ENCODE results near the gene AMZ2. TPM values are rescaled to one million over a fixed set of nuclear protein-coding genes. Genes with fewer than 3 reads are reported as not detected.
"Not testable (repeated sequence)": the region's sequence is repeated elsewhere in the genome, so short reads cannot be mapped to it uniquely, and the experiment has no call there.

Gene AMZ2
- total and polyA plus RNA-seq, 7 donors: 31.1 to 121 (median 75.3) TPM

GRCh38 chr17:68228817-68229570, 18.8 kb upstream of the AMZ2 start:
- TF ChIP-seq CTCF (IDR thresholded peaks at IDR 0.05): no peak
- no peaks in the 10 kb centered on the region for H3K4me1 ChIP-seq
- peak in 1 of 4 donors; percentile 15 for ATAC-seq
- no peaks in the 10 kb centered on the region for H3K9me3 ChIP-seq
- H3K27ac ChIP-seq: no peak overlapping the region
- 59 to 71% (median 60%) methylated on average over 17 of the region's 17 CpGs for WGBS, 3 donors
- H3K36me3 ChIP-seq (ENCODE audit: insufficient read depth in 1 of 2, low read depth in 1 of 2): no peaks in the 10 kb centered on the region
- no peak for DNase-seq
- H3K4me3 ChIP-seq: no peak overlapping the region
- H3K27me3 ChIP-seq (ENCODE audit: insufficient read depth in 3 of 3, low read length in 2 of 3): no peaks in the 10 kb centered on the region
- intact Hi-C loops (cut with DNase I): no loop called here

GRCh38 chr17:68229619-68230018, 18.2 kb upstream of the AMZ2 start:
- intact Hi-C loops (cut with DNase I): no loop called here
- H3K27me3 ChIP-seq (ENCODE audit: insufficient read depth in 3 of 3, low read length in 2 of 3): no peaks in the 10 kb centered on the region
- WGBS, 3 donors: 82 to 92% (median 88%) methylated on average over 8 of the region's 8 CpGs
- ATAC-seq (no peak), DNase-seq (no peak)
- no peaks in the 10 kb centered on the region for H3K36me3 ChIP-seq (ENCODE audit: insufficient read depth in 1 of 2, low read depth in 1 of 2)
- no peaks in the 10 kb centered on the region for H3K9me3 ChIP-seq
- H3K4me3 ChIP-seq: no peak overlapping the region
- no peak overlapping the region for H3K27ac ChIP-seq
- H3K4me1 ChIP-seq: no peaks in the 10 kb centered on the region
- no peak for TF ChIP-seq CTCF (IDR thresholded peaks at IDR 0.05)

GRCh38 chr17:68231131-68231530, 16.7 kb upstream of the AMZ2 start:
- H3K4me1 ChIP-seq; H3K9me3 ChIP-seq; H3K36me3 ChIP-seq (ENCODE audit: insufficient read depth in 1 of 2, low read depth in 1 of 2); DNase-seq; H3K27ac ChIP-seq; ATAC-seq; H3K27me3 ChIP-seq (ENCODE audit: insufficient read depth in 3 of 3, low read length in 2 of 3); intact Hi-C loops (cut with DNase I); H3K4me3 ChIP-seq: not testable (repeated sequence)
- 92 to 94% (median 93%) methylated on average over 4 of the region's 4 CpGs for WGBS, 3 donors

GRCh38 chr17:68231541-68231940, 16.3 kb upstream of the AMZ2 start:
- no peak overlapping the region for H3K4me3 ChIP-seq
- no peaks in the 10 kb centered on the region for H3K9me3 ChIP-seq
- peaks cover 3% of the 10 kb centered on the region for H3K4me1 ChIP-seq
- H3K36me3 ChIP-seq (ENCODE audit: insufficient read depth in 1 of 2, low read depth in 1 of 2): no peaks in the 10 kb centered on the region
- intact Hi-C loops (cut with DNase I): no loop called here
- ATAC-seq: no peak
- H3K27me3 ChIP-seq (ENCODE audit: insufficient read depth in 3 of 3, low read length in 2 of 3): no peaks in the 10 kb centered on the region
- DNase-seq: no peak
- no peak overlapping the region for H3K27ac ChIP-seq
- no peak for TF ChIP-seq CTCF (IDR thresholded peaks at IDR 0.05)
- 95 to 97% methylated on average over 1 of the region's 1 CpG; no CpG with 5 or more reads in 1 of the 3 donors for WGBS, 3 donors

GRCh38 chr17:68232741-68233140, 15.1 kb upstream of the AMZ2 start:
- intact Hi-C loops (cut with DNase I); H3K4me3 ChIP-seq; H3K36me3 ChIP-seq (ENCODE audit: insufficient read depth in 1 of 2, low read depth in 1 of 2); H3K4me1 ChIP-seq; H3K9me3 ChIP-seq; H3K27me3 ChIP-seq (ENCODE audit: insufficient read depth in 3 of 3, low read length in 2 of 3): not testable (repeated sequence)
- 83 to 84% (median 84%) methylated on average over 1 of the region's 1 CpG for WGBS, 3 donors
- H3K27ac ChIP-seq: peak overlapping the region; percentile 30
- peak in 1 of 2 donors; percentile 30 for DNase-seq
- peak; percentile 72 to 82 (median 77) for ATAC-seq

- H3K36me3 ChIP-seq (ENCODE audit: insufficient read depth in 1 of 2, low read depth in 1 of 2); DNase-seq; H3K4me1 ChIP-seq; intact Hi-C loops (cut with DNase I); H3K27me3 ChIP-seq (ENCODE audit: insufficient read depth in 3 of 3, low read length in 2 of 3); H3K4me3 ChIP-seq; H3K9me3 ChIP-seq: not testable (repeated sequence)
- ATAC-seq: peak; percentile 69 to 83 (median 73)
- H3K27ac ChIP-seq: peak overlapping the region; percentile 81
- WGBS, 3 donors: 85 to 90% (median 89%) methylated on average over 12 of the region's 12 CpGs
Observed at GRCh38 chr17:68234726-68235335, 13.0 kb upstream of the AMZ2 start.

GRCh38 chr17:68235336-68235791, 12.5 kb upstream of the AMZ2 start:
- H3K4me3 ChIP-seq; H3K27me3 ChIP-seq (ENCODE audit: insufficient read depth in 3 of 3, low read length in 2 of 3); H3K9me3 ChIP-seq; intact Hi-C loops (cut with DNase I); H3K4me1 ChIP-seq; H3K36me3 ChIP-seq (ENCODE audit: insufficient read depth in 1 of 2, low read depth in 1 of 2): not testable (repeated sequence)
- DNase-seq: peak in 1 of 2 donors; percentile 83
- WGBS, 3 donors: 32 to 59% (median 39%) methylated on average over 11 of the region's 11 CpGs
- H3K27ac ChIP-seq: peak overlapping the region; percentile 81
- peak; percentile 81 to 89 (median 86) for ATAC-seq

GRCh38 chr17:68237369-68238163, 10.3 kb upstream of the AMZ2 start:
- ATAC-seq; H3K27me3 ChIP-seq (ENCODE audit: insufficient read depth in 3 of 3, low read length in 2 of 3); H3K36me3 ChIP-seq (ENCODE audit: insufficient read depth in 1 of 2, low read depth in 1 of 2); H3K9me3 ChIP-seq; H3K27ac ChIP-seq; H3K4me3 ChIP-seq; H3K4me1 ChIP-seq; intact Hi-C loops (cut with DNase I): not testable (repeated sequence)
- 76 to 84% (median 81%) methylated on average over 16 of the region's 16 CpGs for WGBS, 3 donors
- peak in 1 of 2 donors; percentile 53 for DNase-seq
